K562 (cell line): ENCODE data around the gene DYRK1B. TPM values are rescaled to one million over a fixed set of nuclear protein-coding genes. Genes with fewer than 3 reads are reported as not detected.

Source experiments
- CBFA2T3 ChIP-seq: fragments of 450-650 bp; IDR thresholded peaks from 2 replicates; pipeline ENCODE4 v1.6.1; 2017
- ETV1 ChIP-seq: fragments of 450-650 bp; conservative IDR thresholded peaks from 2 replicates; pipeline ENCODE4 v1.6.1; 2016; ENCODE audit warnings: missing genetic modification characterization, control low read depth, low read depth, missing compliant biosample characterization
- HIVEP1 ChIP-seq: fragments of 250-450 bp; sonication (Bioruptor Pico); IDR thresholded peaks from 2 replicates; pipeline ENCODE4 v1.4.0; 2020; ENCODE audit warnings: mild to moderate bottlenecking
- HNRNPL ChIP-seq: fragments of 200-400 bp; formaldehyde crosslinking; IDR thresholded peaks from 2 replicates; pipeline ENCODE4 v1.6.1; 2017; ENCODE audit warnings: low read depth, mild to moderate bottlenecking, low read length
- ILF3 ChIP-seq: fragments of 450-650 bp; IDR thresholded peaks from 2 replicates; pipeline ENCODE4 v1.6.1; 2018; ENCODE audit warnings: antibody characterized with exemption, mild to moderate bottlenecking, moderate library complexity, borderline replicate concordance
- KDM1A ChIP-seq, 2 experiments: fragments of 450-650 bp; IDR thresholded peaks; 2 replicates each; pipeline ENCODE4 v1.6.1; 2016; ENCODE audit warnings: mild to moderate bottlenecking in 2 of 2
- POLR2B ChIP-seq: fragments of 450-650 bp; IDR thresholded peaks from 2 replicates; pipeline ENCODE4 v1.6.1; 2018; ENCODE audit warnings: low read depth; ENCODE audit not compliant: partially characterized antibody
- PREB ChIP-seq: sonication (generic); formaldehyde crosslinking; IDR thresholded peaks from 2 replicates; pipeline ENCODE4 v1.8.1; 2023; ENCODE audit warnings: mild to moderate bottlenecking, missing genetic modification reagents
- PRPF4 ChIP-seq: fragments of 200-400 bp; formaldehyde crosslinking; IDR thresholded peaks from one replicate; pipeline ENCODE4 v1.6.1; 2017; ENCODE audit warnings: low read length, low read depth, mild to moderate bottlenecking; ENCODE audit not compliant: insufficient read depth, poor library complexity, severe bottlenecking
- RBBP5 ChIP-seq: fragments of 200-600 bp; sonication (generic); IDR thresholded peaks from 2 replicates; pipeline ENCODE4 v1.6.1; 2012; ENCODE audit warnings: borderline replicate concordance, mild to moderate bottlenecking, low read length, control low read depth, inconsistent platforms; ENCODE audit not compliant: insufficient read depth, poor library complexity, severe bottlenecking
- RFX7 ChIP-seq: fragments of 250-450 bp; sonication (Bioruptor Pico); IDR thresholded peaks from 2 replicates; pipeline ENCODE4 v1.5.1; 2021; ENCODE audit warnings: mild to moderate bottlenecking
- RNF219 ChIP-seq: fragments of 250-450 bp; sonication (Bioruptor Pico); IDR thresholded peaks from 2 replicates; pipeline ENCODE4 v1.5.0; 2022; ENCODE audit warnings: mild to moderate bottlenecking
- SETDB1 ChIP-seq: IDR thresholded peaks from one replicate; pipeline ENCODE4 v1.6.1; 2012; ENCODE audit warnings: low read length, control low read depth, inconsistent platforms
- SP2 ChIP-seq: IDR thresholded peaks from 2 replicates; pipeline ENCODE4 v1.6.1; 2011; ENCODE audit warnings: mild to moderate bottlenecking, low read depth, low read length, moderate library complexity; ENCODE audit not compliant: poor library complexity, severe bottlenecking; ENCODE audit errors: extremely low read depth
- SPI1 ChIP-seq: IDR thresholded peaks from 2 replicates; pipeline ENCODE4 v1.6.1; 2011; ENCODE audit warnings: low read depth, low read length, control low read depth, borderline replicate concordance
- TCF3 ChIP-seq: sonication (generic); formaldehyde crosslinking; IDR thresholded peaks from 2 replicates; pipeline ENCODE4 v1.4.0; 2020; ENCODE audit warnings: mild to moderate bottlenecking, missing genetic modification reagents
- TCF7L2 ChIP-seq: fragments of 150-350 bp; IDR thresholded peaks from 2 replicates; pipeline ENCODE4 v1.6.1; 2016; ENCODE audit warnings: low read depth, mild to moderate bottlenecking, low read length, moderate library complexity
- TEAD4 ChIP-seq, 2 experiments: sonication (generic) in 1 of 2; formaldehyde crosslinking in 1 of 2; IDR thresholded peaks; 2 replicates each; pipeline versions ENCODE4 v1.6.1 to v1.8.0; 2012 to 2022; ENCODE audit warnings: borderline replicate concordance in 1 of 2, inconsistent platforms in 1 of 2, low read length in 1 of 2, mild to moderate bottlenecking in 1 of 2, missing genetic modification reagents in 1 of 2
- VEZF1 ChIP-seq: fragments of 200-800 bp; sonication (Bioruptor generic); IDR thresholded peaks from 2 replicates; pipeline ENCODE4 v1.6.1; 2017; ENCODE audit warnings: missing genetic modification characterization, missing compliant biosample characterization
- ZBTB12 ChIP-seq: fragments of 250-450 bp; sonication (Bioruptor Pico); IDR thresholded peaks from 2 replicates; pipeline ENCODE4 v1.4.0; 2020
- ZNF507 ChIP-seq: conservative IDR thresholded peaks from 2 replicates; pipeline ENCODE4 v1.6.1; 2017; ENCODE audit warnings: missing genetic modification characterization, missing compliant biosample characterization
- ZNF551 ChIP-seq: fragments of 250-450 bp; sonication (Bioruptor Pico); IDR thresholded peaks from 2 replicates; pipeline ENCODE4 v1.5.0; 2021; ENCODE audit warnings: mild to moderate bottlenecking, moderate library complexity
- polyA plus RNA-seq, 8 experiments: library from polyadenylated mRNA; depleted of rRNA in 4 of 8; stranded (reverse) in 5 of 8; unstranded in 3 of 8; fragments of >200 nt; fragmentation: Nextera tagmentation in 2 of 8; fragmentation: Illumina TruSeq in 1 of 8; extraction: Ambion mirVana in 2 of 8; extraction: Trizol in 1 of 8; gene quantifications; 2 replicates each; pipeline versions ENCODE4 v1.2.1 to v1.2.3, GENCODE V29; 2011 to 2014; ENCODE audit warnings: inconsistent platforms in 1 of 8, missing spikeins in 1 of 8
- total RNA-seq, 7 experiments: library from RNA; depleted of rRNA in 6 of 7; stranded (reverse); fragments of >200 nt in 6 of 7; fragmentation: Illumina TruSeq in 2 of 7; extraction: Trizol in 2 of 7; gene quantifications; 2 replicates each; pipeline versions ENCODE4 v1.2.1 to v1.2.3, GENCODE V29; 2011 to 2021; ENCODE audit warnings: low replicate concordance in 1 of 7

Gene DYRK1B
- total and polyA plus RNA-seq, 9 of the 15 experiments (the other 6 are each of a cell fraction or from before 2014, with no cell fraction given): 0.91 to 5.2 (median 1.5) TPM; not detected in 2

GRCh38 chr19:39833464-39834286, at the start of gene DYRK1B (continued):
- no peak for TF ChIP-seq RNF219 (CRISPR knock-in tag)
- peak; percentile 28 for TF ChIP-seq TEAD4 (IDR thresholded peaks at IDR 0.05; ENCODE audit: low read length)
- TF ChIP-seq TEAD4 (CRISPR knock-in tag; IDR thresholded peaks at IDR 0.05; ENCODE audit: borderline replicate concordance): no peak
- peak; percentile 91 for TF ChIP-seq VEZF1 (CRISPR knock-in tag)
- TF ChIP-seq PRPF4: peak; percentile 58
- no peak for TF ChIP-seq RFX7 (CRISPR knock-in tag)
- no peak for TF ChIP-seq HIVEP1 (CRISPR knock-in tag)
- TF ChIP-seq ZBTB12 (CRISPR knock-in tag): no peak
- TF ChIP-seq ZNF507 (tag): no peak
- no peak for TF ChIP-seq SETDB1
- peak; percentile 27 for TF ChIP-seq SP2
- TF ChIP-seq KDM1A (IDR thresholded peaks at IDR 0.05): 0 out of 4 replicates have a peak, but pooled peaks of 1 of the 2 experiments have one; percentile 17
- TF ChIP-seq ETV1 (tag): no peak
- TF ChIP-seq CBFA2T3: peak; percentile 31
- TF ChIP-seq TCF7L2: no peak
- TF ChIP-seq ILF3: peak; percentile 31; the same call in 1 of the 2 replicates
- no peak for TF ChIP-seq PREB (CRISPR knock-in tag)
- TF ChIP-seq RBBP5: peak; percentile 65
- peak; percentile 29; the same call in 1 of the 2 replicates for TF ChIP-seq TCF3 (CRISPR knock-in tag)
- TF ChIP-seq HNRNPL: no peak
- TF ChIP-seq SPI1: no peak
- peak; percentile 95 for TF ChIP-seq POLR2B
- no peak for TF ChIP-seq ZNF551 (CRISPR knock-in tag)
